CD4-positive, alpha-beta T cell treated with Interferon alpha-2 for 1 hour (primary cell): Measurements from ENCODE around the gene HDAC4.

Experiments used
- DNase-seq, 2 donors: peaks; one replicate each; pipeline ENCODE4 v3.0.0-alpha.2; 2020 to 2022

HDAC4 gene

DNA sequence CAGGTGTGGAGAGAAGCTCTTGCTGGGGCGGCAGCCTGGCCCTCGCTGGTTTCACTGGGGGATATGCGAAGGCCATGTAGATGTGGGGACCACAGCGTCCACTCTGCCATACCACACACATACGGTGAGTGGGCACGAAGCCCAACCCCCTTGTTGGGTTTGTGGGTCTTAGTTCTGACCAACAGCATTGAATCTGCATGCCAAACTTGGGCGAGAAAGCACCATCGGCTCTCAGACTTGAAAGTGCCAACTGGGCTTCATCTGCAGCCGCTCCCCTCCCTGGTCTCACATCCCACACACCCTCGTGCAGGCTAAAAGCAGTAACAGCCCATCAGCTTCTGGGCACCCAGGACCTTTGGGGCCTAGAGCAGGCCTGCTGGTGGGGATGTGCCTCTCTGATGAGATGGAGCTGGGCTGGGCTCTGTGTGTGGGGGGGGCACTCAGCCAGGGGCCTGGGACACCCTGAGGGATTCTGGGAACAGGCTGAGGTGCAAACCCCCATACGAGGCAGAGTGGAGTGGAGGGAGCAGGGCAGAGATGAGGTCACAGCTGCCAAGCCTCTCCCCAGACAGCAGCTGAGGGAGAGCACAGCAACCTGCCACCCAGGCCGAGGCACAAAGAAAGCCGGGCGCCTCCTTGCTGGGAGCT is 288.6 kb downstream of the HDAC4 start:
- DNase-seq = no peak

DNA sequence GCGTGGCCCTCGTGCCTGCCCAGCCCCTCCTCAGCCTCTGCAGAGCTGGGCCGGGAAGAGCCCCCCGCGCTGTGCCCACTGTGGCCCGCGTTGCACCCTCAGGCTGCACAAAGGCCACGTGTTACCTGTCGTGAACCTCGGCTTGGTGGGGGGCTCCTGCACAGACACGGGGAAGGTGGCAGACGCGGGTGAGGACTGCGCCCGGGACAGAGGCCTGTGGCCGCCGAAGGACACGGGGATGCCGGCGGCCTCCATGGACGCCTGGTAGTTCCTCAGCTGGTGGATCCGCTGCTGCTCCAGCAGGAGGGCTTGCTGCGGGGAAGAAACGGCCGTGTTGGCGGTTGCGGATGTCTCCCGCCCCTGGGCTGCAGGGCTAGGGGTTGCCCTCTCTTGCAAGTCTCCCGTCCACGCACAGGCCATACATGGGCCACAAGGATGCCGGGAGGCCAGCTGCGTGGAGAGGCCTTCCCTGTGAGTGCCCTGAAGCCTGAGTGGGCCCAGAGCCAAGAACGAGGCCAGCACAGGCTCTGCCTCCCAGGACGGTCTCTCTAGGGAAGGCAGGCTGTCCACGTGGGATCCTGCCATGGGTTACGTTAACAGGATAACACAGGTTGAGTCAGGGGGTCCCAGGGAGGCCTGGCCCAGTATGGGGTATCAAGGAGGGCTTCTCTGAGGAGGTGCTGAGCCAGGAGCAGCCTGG is 289.3 kb downstream of the HDAC4 start:
- DNase-seq = no peak

DNA sequence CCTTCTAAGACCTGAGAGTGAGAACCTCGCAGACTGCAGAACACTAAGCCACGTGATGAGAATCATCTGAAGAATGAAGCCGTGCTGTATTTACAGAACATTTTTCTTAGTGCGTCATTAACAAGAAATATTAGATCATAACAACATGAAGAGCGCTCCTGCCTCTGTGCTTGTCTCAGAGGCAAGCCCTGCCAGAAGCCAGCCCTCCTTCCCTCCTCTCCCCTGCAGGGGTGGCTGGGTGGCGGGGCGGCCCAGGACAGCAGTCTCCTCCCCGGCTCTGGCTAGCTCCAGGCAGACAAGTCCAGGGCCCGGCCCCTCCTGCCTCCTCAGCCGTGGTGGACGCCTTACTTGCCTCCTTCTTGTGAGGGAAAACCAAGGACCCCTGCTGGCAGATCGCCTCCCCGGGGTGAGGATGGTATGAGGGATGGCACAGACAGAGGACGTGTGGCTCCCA is 290.2 kb downstream of the HDAC4 start:
- DNase-seq = no peak

DNA sequence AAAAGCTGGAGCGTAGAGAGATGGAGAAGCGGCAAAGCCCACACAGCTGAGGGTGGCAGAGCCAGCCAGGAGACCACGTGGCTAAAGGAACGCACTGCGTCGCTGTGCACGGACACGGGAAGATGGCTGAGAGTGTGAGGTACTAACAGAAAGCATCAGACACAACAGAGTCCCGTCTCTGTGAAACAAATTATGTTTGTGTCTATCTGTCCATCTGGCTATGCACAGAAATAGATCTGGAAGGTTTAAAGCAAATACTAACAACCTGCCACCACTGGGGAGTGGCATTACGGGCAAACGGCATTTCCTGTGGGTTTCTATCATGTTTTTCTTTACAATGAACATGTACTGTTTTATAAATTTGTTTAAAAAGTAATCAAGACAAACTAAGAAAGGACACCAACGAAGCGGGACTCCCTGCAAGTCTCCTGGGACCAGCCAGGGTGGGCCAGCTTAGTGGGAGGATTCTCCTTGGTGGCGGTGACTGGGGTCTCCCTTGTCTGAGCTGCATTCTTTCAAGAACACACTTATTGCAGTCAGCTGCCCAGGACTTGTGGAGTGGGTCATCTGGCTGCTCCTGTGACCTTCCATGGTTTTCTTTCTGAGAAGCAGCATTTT is 290.8 kb downstream of the HDAC4 start:
- DNase-seq = no peak

DNA sequence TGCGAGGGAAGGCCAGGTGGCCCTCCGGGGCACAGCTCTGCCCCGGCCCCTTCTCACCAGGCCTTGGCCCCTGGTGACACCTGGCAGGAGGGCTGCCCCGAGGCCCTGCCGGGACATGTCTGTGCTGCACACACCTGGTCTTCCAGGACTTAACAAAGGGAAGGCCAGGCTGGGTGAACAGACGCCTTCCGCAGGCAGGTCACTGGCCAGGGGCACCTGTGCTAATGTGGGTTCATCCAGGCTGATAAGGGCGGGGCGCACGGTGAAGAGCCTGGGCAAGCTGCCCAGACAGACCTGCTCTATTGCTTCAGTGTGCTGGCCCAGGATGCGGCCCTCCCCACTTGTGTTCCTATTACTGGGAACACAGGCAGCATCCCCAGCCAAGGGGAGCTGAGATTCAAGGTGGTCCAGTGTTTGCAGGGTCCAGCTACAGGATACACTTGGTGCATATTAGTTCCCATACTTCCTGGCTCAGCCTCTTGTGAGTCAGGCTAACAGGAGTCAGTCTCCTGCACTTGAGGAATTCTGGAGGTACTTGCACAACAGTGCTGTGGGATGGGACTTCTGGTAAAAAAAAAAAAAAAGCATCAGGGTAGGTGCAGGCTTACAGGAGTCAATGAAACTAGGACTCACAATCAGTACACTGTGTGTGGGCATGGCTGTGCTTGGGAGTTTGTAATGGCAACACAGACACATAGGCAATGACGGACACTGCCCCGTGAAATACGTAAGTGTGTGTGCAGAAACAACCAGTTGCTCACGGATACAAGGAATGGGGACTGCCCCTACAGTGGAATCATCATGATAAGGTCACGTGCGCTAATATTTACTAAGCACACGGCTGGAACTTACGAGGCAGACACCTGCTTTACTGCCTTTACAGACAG is 291.5 kb downstream of the HDAC4 start:
- DNase-seq = no peak

DNA sequence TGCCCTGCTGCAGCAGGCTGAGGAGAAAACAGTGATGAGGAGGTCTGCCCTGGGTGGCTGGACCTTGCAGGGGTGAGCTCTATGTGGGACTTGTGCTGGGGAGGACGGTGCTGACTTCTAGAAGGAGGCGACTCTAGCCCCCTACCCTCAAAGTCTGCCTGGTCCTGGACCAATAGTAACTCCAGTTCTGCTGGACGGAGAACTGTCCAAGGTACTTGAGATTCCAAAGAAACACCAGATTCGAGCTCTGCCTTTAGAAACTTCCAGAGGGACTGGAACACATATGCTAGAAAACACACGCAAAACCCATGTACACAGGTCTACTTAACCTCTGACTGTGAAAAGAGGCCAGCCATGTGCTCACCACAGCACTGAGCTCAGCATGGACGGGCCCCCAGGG is 292.4 kb downstream of the HDAC4 start:
- DNase-seq = no peak

DNA sequence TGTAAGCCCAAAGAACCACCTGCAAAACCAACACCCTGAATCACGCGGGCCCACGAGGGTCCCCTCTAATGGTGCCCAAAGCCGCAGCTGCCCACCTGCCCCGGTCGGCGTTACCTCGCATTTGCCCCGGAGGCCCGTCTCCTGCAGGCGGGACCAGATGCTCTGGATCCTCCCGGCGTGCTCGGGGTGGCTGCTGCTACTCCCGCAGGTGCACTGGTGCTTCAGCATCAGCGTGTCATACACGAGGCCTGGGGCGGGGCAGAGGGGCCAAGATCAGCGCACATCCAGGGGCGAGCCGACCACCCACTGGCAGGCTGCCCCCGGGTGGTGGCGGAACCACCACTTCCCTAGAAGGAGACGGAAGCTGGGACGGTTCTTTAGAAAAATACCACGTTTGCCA is 292.9 kb downstream of the HDAC4 start:
- DNase-seq = no peak

DNA sequence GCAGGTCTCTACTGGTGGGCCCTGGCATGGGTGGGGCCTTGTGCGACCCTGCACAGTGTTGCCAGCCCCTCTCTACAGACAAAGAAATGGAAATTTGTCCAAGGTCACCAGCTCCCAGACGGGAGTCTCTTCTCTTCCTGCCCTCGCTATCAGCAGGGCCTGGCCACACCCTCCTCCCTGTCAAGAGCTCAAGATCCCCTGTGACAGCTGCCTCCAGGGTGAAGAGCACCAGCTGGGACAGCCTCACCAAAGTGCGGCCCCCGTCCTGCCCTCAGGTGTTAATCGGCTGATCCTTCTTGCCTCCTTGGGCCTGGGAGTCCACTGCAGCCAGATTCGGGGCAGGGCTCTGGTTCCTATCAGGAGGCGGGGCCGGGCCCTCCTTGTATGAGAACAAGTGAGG is 293.9 kb downstream of the HDAC4 start:
- no peak for DNase-seq

DNA sequence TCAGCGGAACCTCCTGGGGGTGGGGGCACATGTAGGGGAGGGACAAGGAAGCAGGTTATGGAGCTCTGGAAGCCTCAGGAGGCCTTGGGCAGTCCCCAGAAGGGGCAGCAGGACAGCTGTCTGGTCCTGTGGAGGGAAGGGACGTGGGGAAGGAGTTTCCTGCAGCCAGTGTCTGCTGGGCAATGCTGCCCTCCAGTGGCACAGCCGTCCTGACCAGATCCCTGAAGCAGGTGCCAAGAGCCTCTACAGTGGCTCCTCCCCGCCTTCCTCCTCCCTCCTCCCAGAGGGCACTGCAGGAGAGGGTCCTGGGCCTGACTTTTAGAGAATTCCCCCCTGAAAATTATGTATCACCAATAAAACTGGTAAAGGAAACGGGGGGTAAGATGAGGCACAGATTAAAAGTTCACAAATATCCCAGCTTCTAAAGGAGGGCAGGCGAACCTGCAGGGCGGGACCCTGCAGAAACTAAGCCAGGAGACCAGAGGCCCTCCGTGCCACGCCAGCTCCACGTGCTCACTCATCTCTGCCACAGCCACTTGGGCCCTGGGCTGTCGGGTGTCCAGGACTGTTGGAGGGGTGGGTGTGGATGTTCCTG is 294.4 kb downstream of the HDAC4 start:
- DNase-seq = no peak

DNA sequence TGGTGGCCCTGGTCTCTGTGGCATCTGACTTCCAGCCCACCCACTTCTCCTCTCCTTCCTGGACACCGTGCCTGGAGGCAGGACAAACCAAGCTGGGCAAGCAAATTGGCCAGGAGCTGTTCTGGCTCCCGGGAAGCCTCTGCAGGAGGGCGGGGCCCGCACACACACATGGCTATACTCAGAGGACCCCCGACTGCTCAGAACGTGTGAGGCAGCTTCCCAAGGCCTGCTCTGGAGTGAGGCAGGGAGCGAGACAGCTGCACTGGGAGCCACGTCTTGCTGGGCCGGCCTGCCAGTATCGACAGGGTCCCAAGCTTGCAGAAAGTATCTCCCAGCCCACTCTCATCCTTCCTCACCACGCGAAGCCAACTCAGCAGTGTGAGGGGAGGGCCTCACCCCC is 295.6 kb downstream of the HDAC4 start:
- no peak for DNase-seq

DNA sequence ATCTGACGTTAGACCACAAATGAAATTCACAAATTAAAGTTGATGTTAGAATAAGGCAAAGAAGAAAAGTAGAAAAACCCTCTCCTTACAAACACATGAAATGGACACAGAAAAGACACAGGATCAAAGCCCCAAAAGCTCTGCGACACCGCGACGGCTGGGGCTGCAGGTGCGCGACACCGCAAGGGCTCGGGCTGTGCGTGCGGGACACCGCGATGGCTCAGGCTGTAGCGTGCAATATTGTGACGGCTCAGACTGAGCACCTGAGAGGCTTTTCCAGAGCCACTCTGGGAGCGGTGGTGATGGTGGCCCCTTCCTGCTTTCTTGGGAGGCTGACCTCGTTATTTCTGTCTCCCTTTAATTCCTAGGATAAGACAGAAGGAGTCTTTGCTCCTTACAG is 296.0 kb downstream of the HDAC4 start:
- DNase-seq = no peak

DNA sequence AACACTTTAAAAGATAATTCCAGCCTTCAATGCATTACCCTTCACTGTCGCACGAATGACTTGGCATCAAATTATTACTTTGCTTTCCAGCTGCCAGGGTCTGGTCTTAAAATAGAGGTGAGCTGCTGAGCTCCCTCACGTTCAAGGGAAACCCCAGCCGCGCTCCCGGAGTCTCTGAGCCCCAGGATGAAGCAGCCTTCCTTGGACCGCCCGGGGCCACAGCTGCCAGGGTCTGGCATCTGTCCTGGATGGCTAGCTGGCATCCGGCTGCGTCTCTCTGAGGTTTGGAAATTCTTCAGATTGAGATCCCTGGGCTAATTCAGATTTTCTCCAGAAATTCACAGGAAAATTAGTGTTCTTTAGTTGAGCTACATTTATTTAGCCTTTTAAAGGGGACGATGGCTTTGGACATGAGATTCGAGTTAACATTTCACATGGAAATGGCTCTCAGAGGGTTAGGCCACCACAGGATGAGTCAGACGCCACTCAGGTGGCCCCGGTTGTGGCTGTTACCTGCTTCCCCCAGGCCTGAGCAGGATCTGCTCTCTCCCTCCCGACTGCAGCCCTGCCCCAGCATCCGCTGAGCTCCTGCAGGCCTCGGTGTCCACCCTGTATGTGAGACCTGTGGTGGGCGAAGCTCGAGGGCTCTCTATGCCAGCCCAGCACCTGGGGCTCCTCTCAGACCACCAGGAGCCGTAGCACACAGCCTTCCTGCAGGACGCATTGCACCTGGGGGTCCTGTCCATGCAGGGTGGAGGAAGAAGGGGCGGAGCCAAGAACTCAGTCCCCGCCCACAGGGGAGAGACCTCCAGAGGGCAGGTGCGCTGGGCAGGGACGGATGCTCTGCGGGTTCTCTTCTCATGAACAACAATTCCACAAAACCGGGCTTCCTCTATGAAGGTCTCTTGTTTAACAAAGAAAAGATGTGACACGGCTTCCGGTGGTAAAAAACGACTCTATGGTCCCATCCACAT is 297.4 kb downstream of the HDAC4 start:
- no peak for DNase-seq

DNA sequence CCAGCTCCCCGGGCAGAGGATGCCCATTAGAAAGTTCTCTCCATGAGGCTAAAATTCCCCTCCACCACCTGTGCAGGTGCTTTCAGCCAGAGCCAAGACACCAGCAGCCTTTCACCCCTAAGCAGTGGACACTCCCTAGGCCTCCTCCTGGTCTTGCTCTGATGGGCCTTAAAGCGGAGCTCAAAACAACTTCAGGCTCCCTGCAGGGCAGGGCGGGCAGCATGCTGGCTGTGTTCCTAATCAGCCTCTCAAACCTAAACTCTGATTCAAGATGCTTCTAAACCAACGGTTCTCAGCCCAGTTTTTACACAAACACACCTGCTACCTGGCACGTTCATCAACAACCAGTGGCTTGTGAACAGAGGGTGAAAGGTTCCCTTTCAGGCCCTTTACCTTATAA is 298.6 kb downstream of the HDAC4 start:
- no peak for DNase-seq

DNA sequence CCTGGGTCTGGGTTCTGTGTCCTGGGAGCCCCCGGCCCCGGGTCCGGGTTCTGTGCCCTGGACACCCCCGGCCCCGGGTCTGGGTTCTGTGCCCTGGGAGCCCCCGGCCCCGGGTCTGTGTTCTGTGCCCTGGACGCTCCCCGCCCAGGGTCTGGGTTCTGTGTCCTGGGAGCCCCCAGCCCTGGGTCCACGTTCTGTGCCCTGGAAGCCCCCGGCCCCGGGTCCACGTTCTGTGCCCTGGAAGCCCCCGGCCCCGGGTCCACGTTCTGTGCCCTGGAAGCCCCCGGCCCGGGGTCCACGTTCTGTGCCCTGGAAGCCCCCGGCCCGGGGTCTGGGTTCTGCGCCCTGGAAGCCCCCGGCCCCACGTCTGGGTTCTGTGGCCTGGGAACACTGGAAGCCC is 299.0 kb downstream of the HDAC4 start:
- DNase-seq = no peak

DNA sequence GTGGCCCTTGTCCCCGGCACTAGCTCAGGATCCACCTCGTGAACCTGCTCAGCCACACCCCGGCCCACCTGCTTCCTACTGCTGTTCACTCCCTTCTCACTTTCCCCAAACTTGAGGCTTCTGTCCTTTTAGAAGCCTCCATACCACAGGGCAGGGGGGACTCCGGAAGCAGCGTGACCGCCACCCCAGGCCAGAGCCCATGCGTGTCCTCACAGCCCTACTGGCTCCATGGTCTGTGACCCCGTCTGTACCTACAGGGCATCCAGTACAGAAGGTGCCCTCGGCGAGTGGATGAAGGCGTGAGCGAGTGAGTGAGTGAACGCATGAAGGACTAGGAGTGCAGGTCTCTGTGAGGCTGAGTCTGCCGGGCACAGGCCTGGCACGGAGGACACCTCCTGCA is 299.7 kb downstream of the HDAC4 start:
- DNase-seq = no peak

DNA sequence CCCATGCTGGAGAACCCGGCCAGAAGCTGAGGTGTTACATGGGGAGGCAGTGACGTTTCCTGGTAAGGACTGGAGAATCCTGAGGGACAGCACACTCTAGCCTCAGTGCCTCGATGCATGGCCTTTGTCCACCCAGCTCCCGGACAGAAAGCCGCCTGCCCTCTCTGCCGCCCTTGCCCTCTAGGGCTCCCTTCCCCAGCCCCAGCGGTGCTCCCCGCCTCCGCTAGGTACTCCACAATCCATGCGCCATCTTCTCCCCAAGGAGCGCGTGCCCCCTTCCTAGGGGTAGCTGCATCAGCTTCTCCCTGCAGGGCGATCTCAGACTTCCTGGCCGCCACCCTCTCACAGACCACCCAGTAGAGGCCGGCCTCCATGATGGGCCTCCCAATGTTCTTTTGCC is 301.3 kb downstream of the HDAC4 start:
- no peak for DNase-seq

DNA sequence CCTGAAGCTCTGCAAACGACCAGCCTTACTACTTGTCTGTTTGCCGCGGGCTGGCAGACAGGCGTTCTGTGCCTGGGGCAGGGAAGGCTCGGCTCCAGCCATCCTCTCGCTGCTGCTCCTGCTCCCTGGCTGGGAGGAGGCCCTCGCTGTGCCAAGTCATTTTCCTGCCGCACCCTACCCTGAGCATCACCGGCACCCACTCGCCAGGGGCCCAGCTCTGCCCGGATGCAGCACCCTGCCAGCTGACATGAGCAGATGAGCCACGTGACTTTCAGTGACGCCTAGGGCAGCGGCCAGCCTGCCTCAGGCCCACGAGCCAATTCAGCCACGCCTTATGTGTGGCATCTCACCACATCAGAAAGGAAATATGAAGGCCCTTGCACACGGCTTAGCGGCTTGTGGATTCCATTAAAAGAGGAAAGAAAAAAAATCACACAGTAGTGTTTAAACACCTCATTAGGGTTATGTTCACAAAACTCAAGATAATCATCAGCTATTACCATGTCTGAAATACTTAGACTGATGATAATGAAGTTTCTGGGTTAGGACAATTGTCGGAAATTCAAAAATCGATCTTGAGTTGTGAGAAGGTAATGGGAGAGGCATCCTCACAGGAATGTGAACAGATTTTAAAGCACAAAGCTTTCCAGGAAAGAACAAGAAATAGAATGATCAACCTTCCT is 302.4 kb downstream of the HDAC4 start:
- DNase-seq = peak in 1 of 2 donors; percentile 7

DNA sequence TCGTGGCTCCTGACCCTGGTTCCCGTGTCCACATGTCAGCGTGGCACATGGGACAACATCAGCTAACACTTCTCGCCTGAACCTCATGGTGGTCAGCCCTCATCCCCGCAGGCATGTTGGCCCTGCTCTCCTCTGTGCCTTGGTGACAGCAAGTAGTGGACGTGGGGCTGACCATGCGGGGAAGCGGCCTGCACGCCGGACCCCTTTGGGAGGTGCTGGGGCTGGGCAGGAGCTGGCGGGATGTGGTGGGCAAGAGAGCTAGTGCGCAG is 303.5 kb downstream of the HDAC4 start:
- no peak for DNase-seq

DNA sequence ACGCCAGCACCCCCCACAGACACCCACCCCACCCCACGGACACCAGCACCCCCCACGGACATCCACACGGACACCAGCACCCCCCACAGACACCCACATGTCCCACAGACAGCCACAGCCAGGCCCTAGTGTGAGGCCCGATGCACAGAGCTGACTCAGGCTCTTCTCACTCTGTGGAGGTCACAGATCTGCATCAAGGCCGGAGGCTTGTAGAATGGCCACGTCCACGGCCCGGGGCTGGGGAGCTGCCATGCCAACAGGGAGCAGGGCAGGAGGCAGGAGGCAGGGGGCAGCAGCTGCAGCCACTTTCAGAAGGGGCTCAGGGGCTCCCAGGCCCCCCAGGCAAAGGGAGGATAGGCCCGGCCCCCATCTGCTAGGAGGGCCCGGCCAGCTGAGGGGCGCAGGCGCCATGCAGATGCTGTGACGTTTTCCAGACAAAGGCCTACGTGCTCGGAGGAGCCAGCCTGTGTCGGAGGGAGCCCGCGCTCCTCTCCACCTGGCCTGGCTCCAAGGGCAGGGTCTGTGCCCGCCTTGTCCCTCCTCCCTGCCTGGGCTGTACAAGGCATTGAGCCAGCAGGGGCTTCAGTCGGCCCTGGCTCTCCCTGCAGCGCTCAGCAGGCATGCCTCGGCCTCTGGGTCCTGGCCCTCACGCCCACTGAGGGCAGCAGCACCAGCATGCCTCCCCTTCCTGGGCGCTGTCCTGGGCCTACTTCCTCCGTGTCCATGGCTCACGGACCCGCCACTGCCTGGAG is 304.0 kb downstream of the HDAC4 start:
- DNase-seq = no peak

DNA sequence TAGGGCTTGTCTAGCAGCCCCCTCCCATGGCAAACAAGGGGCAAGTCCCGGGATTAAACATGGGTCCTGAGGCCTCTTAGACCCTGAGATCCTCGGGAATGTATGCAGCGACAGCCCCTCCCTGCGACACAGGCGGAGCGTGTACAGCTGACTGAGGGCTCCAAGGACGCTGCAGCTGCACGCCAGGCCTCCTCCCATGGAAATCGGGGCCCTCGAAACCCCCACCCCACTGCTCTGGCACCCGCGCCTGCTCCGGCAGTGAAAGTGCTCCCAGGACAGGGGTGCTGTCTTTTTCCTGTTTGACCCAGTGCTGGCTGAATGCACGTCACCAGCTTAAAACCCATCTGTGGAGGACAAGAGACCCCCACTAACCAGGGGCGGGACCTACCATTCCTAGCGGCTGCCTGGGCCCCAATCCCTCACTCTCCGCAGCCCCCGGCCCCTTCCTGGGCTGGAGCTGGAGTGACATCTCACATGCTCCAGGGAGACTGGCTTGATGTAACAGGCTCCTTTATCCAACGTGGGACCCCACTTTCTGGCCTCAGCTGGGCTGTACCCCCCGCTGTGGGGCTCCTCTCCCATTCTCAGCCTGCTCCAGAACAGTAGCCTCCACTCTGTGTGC is 305.2 kb downstream of the HDAC4 start:
- DNase-seq = no peak
